ENCODE results near the gene WRAP73. TPM values are rescaled to one million over a fixed set of nuclear protein-coding genes. Genes with fewer than 3 reads are reported as not detected.
A peak's percentile ranks its signal among the peaks of the same experiment; 100 is the strongest.

The WRAP73 gene
- total and polyA plus RNA-seq, 12 donors: 7.5 to 16.5 (median 10.3) TPM

DNA sequence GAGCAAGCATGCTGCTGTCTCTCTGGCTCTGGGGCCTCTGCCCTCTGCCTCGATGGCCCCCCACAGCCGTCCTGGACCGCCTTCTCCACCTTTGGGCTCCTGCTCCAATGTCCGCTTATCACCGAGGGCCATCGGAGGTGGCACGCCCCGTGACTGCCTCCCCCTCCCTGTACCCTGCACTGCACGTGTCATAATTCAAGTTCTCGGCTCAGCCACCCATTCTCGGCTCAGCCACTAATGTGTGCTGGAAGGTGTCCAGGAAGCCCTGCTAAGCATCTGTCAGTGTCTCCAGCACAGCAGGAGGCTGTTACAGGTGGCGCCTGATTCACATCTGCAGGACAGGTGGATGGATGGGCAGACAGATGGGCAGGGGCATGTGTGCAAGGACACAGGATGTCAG lies 47.9 kb upstream of the WRAP73 start:
- TF ChIP-seq, protein P1, sequence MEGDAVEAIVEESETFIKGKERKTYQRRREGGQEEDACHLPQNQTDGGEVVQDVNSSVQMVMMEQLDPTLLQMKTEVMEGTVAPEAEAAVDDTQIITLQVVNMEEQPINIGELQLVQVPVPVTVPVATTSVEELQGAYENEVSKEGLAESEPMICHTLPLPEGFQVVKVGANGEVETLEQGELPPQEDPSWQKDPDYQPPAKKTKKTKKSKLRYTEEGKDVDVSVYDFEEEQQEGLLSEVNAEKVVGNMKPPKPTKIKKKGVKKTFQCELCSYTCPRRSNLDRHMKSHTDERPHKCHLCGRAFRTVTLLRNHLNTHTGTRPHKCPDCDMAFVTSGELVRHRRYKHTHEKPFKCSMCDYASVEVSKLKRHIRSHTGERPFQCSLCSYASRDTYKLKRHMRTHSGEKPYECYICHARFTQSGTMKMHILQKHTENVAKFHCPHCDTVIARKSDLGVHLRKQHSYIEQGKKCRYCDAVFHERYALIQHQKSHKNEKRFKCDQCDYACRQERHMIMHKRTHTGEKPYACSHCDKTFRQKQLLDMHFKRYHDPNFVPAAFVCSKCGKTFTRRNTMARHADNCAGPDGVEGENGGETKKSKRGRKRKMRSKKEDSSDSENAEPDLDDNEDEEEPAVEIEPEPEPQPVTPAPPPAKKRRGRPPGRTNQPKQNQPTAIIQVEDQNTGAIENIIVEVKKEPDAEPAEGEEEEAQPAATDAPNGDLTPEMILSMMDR (IDR thresholded peaks at IDR 0.05): no peak
- Histone ChIP-seq H3K4me1 (peaks cover 0 to 8% (median 0%) of the 10 kb centered on the region in 9 donors), H3K36me3 (no peaks in the 10 kb centered on the region), H3K27me3 (peaks cover 0 to 60% (median 42%) of the 10 kb centered on the region in 7 donors), H3K27ac (no peak overlapping the region), H3K4me3 (no peak overlapping the region), H3K9me3 (no peaks in the 10 kb centered on the region)
- WGBS, 2 donors: 79 to 80% methylated on average over 12 of the region's 12 CpGs
- DNase-seq (no peak), ATAC-seq (no peak)
- intact Hi-C loops (cut with DNase I): loop anchor here in 1 of 10 donors (2.0 kb wide), 1 partner anchor 25 kb away; no protein-coding TSS in a partner anchor

DNA sequence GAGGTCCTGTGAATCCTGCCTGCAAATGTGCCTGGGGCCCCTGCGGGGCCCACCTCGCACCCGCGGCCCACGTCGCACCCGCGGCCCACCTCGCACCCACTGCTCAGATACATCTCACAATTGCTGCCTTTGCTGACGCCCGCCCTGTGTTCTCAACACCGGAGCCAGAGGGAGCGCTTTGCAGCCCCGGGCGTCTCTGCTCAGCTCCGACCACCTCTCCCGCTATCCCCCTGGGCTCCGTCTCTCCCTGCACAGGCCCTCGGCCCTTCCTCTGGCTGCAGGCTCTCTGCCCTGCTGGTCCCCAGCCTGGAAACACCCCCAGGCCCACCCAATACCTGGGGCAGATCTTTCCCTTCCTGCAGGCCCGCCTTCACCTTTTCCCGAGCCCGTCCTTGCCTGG lies 47.2 kb upstream of the WRAP73 start:
- intact Hi-C loops (cut with DNase I): loop anchor here in 1 of 10 donors (2.0 kb wide), 1 partner anchor 26 kb away; no protein-coding TSS in a partner anchor
- Histone ChIP-seq H3K4me3 (no peak overlapping the region), H3K27me3 (peaks cover 0 to 54% (median 41%) of the 10 kb centered on the region in 7 donors), H3K9me3 (no peaks in the 10 kb centered on the region), H3K4me1 (peaks cover 0 to 8% (median 0%) of the 10 kb centered on the region in 9 donors), H3K27ac (no peak overlapping the region), H3K36me3 (no peaks in the 10 kb centered on the region)
- TF ChIP-seq, protein P1 (IDR thresholded peaks at IDR 0.05): no peak
- no peak for DNase-seq
- ATAC-seq: no peak
- WGBS, 2 donors: 82 to 88% methylated on average over 22 of the region's 22 CpGs

DNA sequence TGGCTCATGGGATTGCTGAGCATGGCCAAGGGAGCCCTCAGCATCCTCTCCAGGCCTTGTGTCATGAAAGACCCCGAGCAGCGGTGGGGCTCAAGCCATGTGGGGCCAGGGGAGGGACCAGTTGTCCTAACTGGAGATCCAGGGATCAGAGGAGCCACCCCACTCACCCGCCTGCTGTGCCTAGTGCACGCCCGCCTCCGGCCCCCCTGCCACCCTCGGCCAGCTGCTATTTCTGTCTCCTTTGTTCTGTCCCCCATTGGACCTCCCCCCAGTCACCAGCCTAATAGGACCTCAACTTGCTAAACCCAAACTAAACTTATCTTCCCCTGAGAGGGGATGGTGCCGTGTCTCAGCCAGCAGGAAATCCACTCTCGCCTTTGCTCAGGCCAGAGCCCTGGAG lies 46.8 kb upstream of the WRAP73 start:
- WGBS, 2 donors: 85 to 87% methylated on average over 9 of the region's 9 CpGs
- ATAC-seq: no peak
- no peak for DNase-seq
- Histone ChIP-seq H3K4me1 (peaks cover 0 to 8% (median 0%) of the 10 kb centered on the region in 9 donors), H3K9me3 (no peaks in the 10 kb centered on the region), H3K27ac (no peak overlapping the region), H3K4me3 (no peak overlapping the region), H3K36me3 (no peaks in the 10 kb centered on the region), H3K27me3 (peaks cover 0 to 50% (median 38%) of the 10 kb centered on the region in 7 donors)
- intact Hi-C loops (cut with DNase I): loop anchor here in 2 of 10 donors (1.0 to 2.0 kb wide), 2 partner anchors 26 to 27 kb away; no protein-coding TSS in a partner anchor
- TF ChIP-seq, protein P1 (IDR thresholded peaks at IDR 0.05): no peak

DNA sequence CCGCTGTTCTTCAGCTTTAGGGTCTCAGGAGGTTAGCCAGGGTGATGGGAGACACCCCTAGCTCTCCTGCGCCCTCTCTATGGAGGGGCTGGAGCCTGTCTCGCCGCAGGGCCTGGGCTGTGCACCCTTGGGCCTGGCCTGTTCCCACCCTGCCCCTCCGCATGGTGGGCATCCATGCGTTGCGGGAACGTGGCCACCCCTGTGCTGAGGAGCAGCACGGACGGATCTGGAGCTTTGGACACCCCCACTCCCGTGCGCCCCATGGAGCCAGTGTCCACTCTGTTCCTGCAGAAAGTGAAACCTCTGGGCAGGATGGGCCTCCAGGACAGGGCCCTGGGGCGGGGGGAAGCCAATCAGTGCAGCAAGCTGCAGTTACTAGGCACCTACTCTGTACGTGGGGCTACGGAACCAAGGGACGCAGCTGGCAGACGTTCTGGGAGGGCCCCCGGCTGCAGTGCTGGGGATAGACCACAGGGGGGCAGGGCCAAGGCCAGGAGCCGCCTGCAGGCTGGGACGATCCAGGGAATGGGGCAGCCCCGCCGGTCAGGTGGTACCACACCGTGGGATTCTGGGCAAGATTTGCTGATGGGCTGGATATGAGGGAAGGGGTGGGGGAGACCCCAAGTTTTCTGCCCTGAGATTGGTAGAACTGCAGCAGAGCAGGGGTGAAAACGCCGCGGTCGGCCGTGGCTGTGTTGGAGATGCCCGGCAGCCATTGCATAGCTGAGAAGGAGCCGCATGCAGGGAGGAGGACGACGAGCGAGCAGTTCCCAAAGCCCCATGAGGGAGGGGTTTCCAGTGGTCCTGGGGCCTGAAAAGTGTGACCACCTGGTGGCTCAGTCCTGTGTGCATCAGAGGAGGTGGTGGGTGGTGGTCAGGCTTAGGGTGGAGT lies 45.7 kb upstream of the WRAP73 start:
- peak overlapping the region in 4 of 10 donors; percentile 3 to 39 (median 12) for H3K4me3 ChIP-seq
- WGBS, 2 donors: 34 to 36% methylated on average over 33 of the region's 33 CpGs
- DNase-seq: peak; percentile 35 to 62

More for the DNA sequence above, 45.7 kb upstream of the WRAP73 start:
- ATAC-seq: peak; percentile 54 to 91 (median 81)
- Histone ChIP-seq H3K27me3 (peaks cover 0 to 48% (median 37%) of the 10 kb centered on the region in 7 donors), H3K36me3 (no peaks in the 10 kb centered on the region), H3K27ac (no peak overlapping the region), H3K4me1 (peaks cover 0 to 8% (median 0%) of the 10 kb centered on the region in 9 donors), H3K9me3 (no peaks in the 10 kb centered on the region)
- intact Hi-C loops (cut with DNase I): loop anchor here in 5 of 10 donors (1.0 to 2.0 kb wide), 4 partner anchors 27 to 29 kb away; no protein-coding TSS in a partner anchor
- TF ChIP-seq, protein P1 (IDR thresholded peaks at IDR 0.05): peak; percentile 74 to 87 (median 79)
